GM18498 (cell line): ENCODE results near the gene LRPAP1.

Experiments
- ATAC-seq: cut with Tn5 transposase; IDR thresholded peaks from one replicate; pipeline ENCODE4 v1.9.1; 2021; ENCODE audit warnings: mild to moderate bottlenecking, moderate library complexity; ENCODE audit not compliant: unreplicated experiment

The LRPAP1 gene

DNA sequence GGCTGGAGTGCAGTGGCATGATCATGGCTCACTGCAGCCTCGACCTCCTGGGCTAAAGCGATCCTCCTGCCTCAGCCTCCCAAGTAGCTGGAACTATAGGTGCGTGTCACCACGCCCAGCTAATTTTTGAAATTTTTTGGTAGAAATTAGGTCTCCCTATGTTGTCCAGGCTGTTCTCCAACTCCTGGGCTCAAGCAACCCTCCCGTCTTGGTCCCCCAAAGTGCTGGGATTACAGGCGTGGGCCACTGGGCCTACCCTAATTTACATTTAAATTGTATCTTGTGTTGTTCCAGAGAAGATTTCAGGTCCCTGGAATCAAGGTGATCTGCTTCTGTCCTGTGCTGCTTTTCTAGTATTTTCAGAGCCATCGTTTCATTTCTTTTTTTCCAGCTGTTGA, 1.2 kb upstream of the LRPAP1 start:
- no peak for ATAC-seq

DNA sequence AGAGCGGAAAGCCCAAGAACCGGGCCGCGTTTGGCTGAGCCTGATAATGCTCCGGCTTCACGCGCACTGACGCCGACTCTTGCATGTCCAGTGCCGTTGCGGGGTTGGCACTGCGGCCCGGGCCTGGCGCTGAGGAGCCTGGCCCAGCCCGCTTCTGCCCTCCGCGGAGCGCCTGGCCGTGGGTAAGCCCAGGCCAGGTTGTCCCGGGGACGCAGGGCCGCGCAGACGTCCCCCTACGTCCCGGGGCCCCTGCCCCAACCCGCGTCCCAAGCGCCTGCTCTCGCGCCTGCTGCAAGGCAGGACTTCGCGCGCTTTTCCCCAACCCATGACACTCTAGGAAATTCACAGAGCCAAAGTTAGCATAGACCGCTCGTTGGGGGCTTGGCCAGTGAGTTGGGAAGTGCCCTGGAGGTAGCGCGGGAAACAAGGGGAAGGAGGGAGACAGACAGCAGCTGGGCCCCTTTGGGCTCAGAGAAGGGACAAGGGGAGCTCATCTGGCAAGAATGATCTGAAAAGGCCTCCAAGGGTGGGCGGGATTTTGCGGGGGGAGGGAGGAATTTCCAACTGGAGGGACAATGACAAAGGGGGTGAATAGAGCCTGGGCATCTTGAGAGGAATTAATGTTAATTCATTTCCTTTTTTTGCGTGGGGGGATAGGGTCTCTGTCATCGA, 665 bp upstream of the LRPAP1 start:
- no peak for ATAC-seq

- ATAC-seq: no peak
Observed at GRCh38 chr4:3531318-3531878, 824 bp downstream of the LRPAP1 start.

- no peak for ATAC-seq
Observed at GRCh38 chr4:3530663-3531254, 1.5 kb downstream of the LRPAP1 start.

DNA sequence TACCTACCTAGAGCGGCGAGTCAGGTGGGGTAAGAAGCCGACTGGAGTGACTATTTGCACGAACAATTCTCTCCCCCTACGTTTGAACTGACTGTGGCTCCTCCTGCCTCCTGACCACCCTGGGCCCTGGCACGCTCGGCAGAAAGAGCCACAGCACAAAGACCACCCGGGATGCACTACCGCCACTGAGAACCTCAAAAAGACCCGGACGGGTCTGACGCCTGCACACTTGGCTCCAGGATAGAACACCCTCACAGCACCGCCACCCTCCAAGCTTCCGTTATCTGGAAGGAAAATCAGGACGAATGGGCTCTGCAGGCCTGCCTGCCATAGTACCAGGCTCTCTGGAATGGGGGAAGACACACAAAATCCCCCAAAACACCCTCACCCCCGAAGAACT, 2.2 kb downstream of the LRPAP1 start:
- ATAC-seq: no peak

DNA sequence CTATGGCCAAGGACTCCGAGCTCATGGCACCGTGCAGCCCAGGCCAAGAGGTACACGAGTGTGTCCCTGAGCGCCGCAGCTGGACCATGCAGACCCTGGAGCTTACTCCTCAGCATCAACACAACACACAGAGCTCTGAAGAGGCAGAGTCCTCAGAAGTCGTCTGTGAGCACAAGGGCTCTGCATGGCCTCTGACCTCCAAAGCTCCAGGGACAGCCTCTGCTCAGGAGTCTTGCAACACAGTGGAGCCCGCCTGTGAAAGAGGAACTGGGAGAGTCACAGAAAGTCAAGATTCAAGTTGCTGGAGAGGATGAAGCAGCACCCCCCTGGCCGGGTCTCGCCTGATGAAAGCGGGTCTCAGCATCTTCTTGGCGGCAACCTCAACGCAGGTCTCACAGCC, 2.9 kb downstream of the LRPAP1 start:
- no peak for ATAC-seq

DNA sequence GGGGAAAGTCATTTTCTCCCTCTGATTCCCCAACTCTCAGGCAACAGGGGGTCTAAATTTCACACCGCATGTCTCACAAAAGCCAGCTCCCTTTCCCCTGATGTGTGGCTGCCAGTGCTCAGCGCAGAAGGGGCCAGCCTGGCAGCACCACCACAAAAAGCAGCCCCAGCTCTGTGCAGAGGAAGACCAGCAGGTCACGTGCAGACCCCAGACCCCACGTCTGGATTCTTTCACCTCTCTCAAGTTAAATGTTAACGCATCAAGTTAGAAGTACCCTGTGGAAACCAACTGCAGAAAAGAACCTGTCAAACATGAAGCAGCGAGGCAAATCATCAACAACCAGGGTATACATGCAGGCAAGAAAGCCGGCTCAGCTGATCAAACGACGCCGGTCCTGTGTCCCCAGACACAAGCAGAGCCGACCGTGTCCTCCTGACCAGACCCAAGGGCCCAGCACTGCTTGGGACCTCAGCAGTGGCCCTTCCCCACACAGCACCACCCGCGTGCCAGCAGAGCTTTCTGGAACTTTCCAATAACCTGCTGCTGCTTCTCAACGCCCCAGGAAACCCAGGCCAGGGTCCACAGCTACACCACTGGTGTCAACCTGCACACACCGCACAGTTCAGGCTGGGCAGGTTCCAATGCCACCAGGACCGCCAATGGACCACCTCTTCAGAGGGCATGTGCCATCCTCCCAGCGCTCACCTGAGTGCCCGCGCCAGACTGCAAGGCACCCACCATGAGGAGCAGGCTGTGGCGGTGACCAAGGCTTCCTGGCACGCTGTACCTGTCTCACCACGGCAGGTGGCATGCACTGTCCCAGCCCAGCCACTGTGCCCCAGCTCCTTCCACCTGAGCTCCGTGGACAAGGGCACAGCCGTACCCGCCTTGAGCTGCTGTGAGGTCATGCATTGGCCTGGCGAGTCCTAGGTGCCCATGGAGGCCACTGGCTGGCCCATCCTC, 4.0 kb downstream of the LRPAP1 start:
- ATAC-seq: no peak

GRCh38 chr4:3527101-3527913, 4.9 kb downstream of the LRPAP1 start:
- no peak for ATAC-seq

GRCh38 chr4:3526456-3526855, 5.8 kb downstream of the LRPAP1 start:
- ATAC-seq: no peak

DNA sequence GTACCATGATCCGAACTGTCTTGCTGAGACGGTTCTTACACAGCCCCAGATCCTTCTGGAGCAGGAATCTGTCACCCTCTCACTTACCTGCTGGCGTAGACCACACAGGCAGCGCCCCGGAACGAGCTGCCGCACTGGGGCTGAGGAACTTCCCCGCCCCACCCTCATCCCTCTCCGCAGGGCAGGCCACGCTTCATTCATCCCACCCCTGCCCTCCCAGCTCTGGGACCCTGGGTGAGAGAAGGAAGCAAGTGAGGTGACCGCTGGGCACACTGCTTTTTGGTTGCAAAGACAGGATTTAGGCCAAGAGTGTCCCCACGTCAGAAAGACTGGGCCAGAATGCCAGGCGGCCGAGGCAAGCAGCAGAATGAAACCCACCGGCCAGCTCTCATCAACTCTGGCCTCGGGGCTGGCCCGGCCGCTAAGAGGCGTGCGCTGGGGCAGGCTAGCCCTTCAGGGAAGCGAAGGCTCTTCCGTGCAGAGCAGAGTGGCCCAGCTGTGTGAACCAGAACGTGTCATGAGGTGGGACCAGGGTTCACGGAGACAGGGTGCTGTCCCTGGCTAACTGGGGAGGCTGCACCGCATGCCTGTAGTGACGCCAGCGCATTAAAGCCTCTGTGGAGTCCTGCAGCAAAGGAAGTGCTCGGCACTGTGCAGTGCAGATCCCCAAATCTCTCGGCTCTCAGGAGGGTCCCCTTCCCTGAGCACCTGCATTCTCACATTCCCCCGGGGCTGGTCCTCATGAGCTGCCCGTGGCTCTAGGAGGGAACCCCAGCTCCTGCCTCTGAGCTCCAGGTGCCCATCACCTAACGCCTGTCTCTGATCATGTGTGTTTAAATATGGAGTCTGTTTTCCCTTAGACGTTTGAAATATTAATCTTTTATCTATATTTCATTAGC, 6.4 kb downstream of the LRPAP1 start:
- ATAC-seq: no peak

DNA sequence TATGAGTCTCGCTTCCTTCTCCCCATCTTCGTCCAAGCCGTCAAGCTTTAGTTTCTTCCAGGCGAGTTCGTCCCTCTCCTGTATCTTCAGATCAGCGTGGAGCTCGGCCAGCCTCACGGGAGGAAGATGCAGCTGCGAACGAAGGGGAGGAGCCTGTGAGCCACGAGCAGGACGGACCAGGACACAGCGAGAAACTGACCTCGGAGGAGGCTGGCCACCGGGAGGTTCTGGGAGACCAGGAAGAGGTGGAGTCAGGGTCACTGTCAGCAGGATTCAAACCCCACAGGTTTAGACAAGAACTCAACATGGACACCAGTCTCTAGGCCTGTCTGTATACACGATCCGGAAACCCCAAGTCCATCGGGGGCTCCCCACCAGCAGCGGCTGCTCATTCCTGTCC, 7.3 kb downstream of the LRPAP1 start:
- ATAC-seq: no peak

DNA sequence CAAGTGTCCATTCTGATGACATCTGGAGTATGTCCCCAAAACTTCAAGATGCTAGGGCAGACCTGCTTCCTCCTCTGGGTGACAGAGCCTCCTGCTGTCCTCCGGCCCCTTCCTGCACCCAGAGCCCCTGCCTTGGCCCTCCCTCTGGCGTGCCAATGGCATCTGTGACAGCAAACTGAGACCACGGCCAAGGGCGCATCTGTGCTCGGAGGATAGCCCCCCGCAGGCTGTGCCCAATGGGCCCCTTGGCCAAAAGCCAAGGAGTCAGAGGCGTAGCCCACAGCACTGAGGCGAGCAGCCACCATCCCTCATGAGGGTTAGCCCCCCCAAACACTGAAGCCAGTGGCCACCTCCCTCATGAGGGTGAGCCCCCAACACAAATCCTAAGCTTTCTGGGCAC, 7.9 kb downstream of the LRPAP1 start:
- ATAC-seq: no peak

DNA sequence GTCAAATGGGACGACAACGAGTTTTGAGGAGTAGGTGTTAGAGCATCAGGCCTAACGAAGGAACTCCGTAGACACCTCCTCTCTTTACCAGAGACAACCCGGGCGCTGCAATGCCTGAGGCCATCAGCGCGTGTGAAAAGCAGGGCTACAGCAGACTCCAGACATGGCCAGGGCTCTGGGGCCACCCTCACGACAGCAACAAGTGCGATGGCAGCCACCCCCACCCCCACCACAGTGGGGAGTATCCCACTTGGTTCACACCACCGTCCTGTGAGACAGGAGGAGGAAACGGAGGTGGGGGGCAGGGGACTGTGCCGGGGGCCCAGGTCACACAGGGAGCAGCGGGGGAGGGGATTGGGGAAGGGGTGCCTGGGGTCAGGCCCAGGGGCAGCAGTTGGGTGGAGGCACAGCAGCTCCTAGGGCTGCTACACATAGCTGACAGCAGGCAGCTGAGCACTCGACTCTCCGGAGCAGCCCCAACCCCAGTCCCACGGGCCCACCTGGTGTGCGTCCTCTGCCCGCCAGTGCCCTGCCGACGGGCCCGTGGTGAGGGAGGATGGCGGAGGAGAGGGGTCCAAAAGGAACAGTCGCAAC, 8.5 kb downstream of the LRPAP1 start:
- no peak for ATAC-seq

DNA sequence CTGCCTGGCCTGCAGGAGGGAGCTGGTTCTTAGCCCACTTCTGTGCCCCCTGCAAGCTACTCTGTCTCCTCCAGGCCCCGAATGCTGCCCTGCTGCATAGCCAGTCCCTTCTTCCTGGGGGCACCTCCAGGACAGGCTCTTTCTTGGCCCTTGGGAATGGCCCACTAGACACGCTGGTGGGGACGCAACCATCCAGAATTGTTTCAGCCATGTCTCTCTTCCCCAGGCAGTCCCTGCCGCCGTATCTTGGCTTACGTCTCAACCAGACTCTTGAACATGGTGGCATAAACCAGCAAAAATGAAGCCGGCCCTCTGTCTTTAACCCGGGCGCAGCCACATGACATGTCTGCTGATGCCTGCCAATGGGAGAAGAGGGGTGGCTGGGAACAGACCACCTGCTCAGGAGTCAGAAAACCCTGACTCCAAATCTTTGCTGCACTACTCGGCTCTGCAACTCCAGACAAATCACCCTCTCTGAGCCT, 9.0 kb downstream of the LRPAP1 start:
- ATAC-seq: no peak

- no peak for ATAC-seq
Observed at GRCh38 chr4:3522651-3523050, 9.6 kb downstream of the LRPAP1 start.

- ATAC-seq: no peak
Observed at GRCh38 chr4:3522326-3522640, 9.9 kb downstream of the LRPAP1 start.

- no peak for ATAC-seq
Observed at GRCh38 chr4:3521621-3522325, 10.4 kb downstream of the LRPAP1 start.

- ATAC-seq: no peak
Observed at GRCh38 chr4:3520796-3521600, 11.2 kb downstream of the LRPAP1 start.
